Naive thymus-derived CD8-positive, alpha-beta T cell (primary cell): ENCODE data around the gene TAF1A. TPM values are rescaled to one million over a fixed set of nuclear protein-coding genes. Genes with fewer than 3 reads are reported as not detected.

Experiments
- ATAC-seq, 2 donors: fragments of 150-1000 bp; cut with Tn5 transposase in 1 of 2; sonication (Bioruptor Pico), chemical (Tn5 transposase) in 1 of 2; 1 replicate in 1 of 2; 2 replicates in 1 of 2; pipeline ENCODE4 v1.10.0; 2021; ENCODE audit warnings: mild to moderate bottlenecking in 2 of 2, moderate library complexity in 2 of 2
- POLR2A ChIA-PET: fragments of 350-600 bp; sonication (Branson Sonifier 250); formaldehyde crosslinking; loops from one replicate; lab custom pipeline; 2021; ENCODE audit warnings: antibody characterized with exemption; lab: Charles Lee
- DNase-seq, 10 donors: peaks; one replicate each; pipeline versions ENCODE4 v3.0.0 to v3.0.0-alpha.2; 2020 to 2022
- H3K27ac Mint-ChIP-seq, 10 donors: one replicate each; pipeline ENCODE4 v1.8.0; 2020 to 2022; ENCODE audit warnings: mild to moderate bottlenecking in 10 of 10, mixed read lengths in 10 of 10, moderate library complexity in 4 of 10, inconsistent platforms in 1 of 10
- H3K27me3 Mint-ChIP-seq, 5 donors: one replicate each; pipeline ENCODE4 v1.8.0; 2021 to 2022; ENCODE audit warnings: mixed read lengths in 5 of 5
- H3K36me3 Mint-ChIP-seq, 3 donors: one replicate each; pipeline ENCODE4 v1.8.0; 2020 to 2022; ENCODE audit warnings: mixed read lengths in 3 of 3, mild to moderate bottlenecking in 2 of 3, inconsistent platforms in 1 of 3
- H3K4me1 Mint-ChIP-seq, 4 donors: one replicate each; pipeline ENCODE4 v1.8.0; 2021 to 2022; ENCODE audit warnings: mixed read lengths in 4 of 4
- H3K4me3 Mint-ChIP-seq, 10 donors: one replicate each; pipeline ENCODE4 v1.8.0; 2020 to 2022; ENCODE audit warnings: mild to moderate bottlenecking in 10 of 10, mixed read lengths in 10 of 10, moderate library complexity in 6 of 10, inconsistent platforms in 1 of 10
- H3K9me3 Mint-ChIP-seq, 9 donors: one replicate each; pipeline ENCODE4 v1.8.0; 2020 to 2022; ENCODE audit warnings: mixed read lengths in 9 of 9, mild to moderate bottlenecking in 3 of 9, inconsistent platforms in 1 of 9, moderate library complexity in 1 of 9
- polyA plus RNA-seq, 3 donors: library from polyadenylated mRNA; unstranded; fragments of 300-500 nt; fragmentation: Illumina TruSeq; gene quantifications; one replicate each; pipeline ENCODE4 v1.2.3, GENCODE V29; 2021
- total RNA-seq, 8 experiments: library from RNA in 2 of 8; stranded (reverse) in 2 of 8; gene quantifications; one replicate each; pipeline ENCODE4 v1.2.3 and lab custom pipeline; 2021 to 2026

The TAF1A gene
- total and polyA plus RNA-seq, 5 experiments from 2014 or later: 2.7 to 16.4 (median 5.8) TPM

GRCh38 chr1:222525951-222526350 is 63.8 kb downstream of the TAF1A start:
- ATAC-seq: no peak
- Mint-ChIP-seq H3K27me3 (peaks cover 0 to 15% (median 9%) of the 10 kb centered on the region in 5 donors), H3K36me3 (peaks cover 3 to 17% (median 5%) of the 10 kb centered on the region in 3 donors), H3K9me3 (peaks cover 0 to 28% (median 5%) of the 10 kb centered on the region in 9 donors), H3K4me3 (no peak overlapping the region), H3K4me1 (no peaks in the 10 kb centered on the region), H3K27ac (no peak overlapping the region)
- no peak for DNase-seq
- POLR2A ChIA-PET: no interaction called here

GRCh38 chr1:222523852-222524251 is 65.9 kb downstream of the TAF1A start:
- Mint-ChIP-seq H3K9me3 (peaks cover 0 to 28% (median 5%) of the 10 kb centered on the region in 9 donors), H3K27me3 (peaks cover 0 to 15% (median 8%) of the 10 kb centered on the region in 5 donors), H3K36me3 (peaks cover 3 to 17% (median 5%) of the 10 kb centered on the region in 3 donors), H3K4me1 (no peaks in the 10 kb centered on the region), H3K4me3 (no peak overlapping the region), H3K27ac (peak overlapping the region in 3 of 10 donors; percentile 1 to 48 (median 7))
- DNase-seq (no peak), ATAC-seq (no peak)
- POLR2A ChIA-PET: interaction anchor here (0.7 kb wide), 1 partner anchor 107 kb away, joined by 3 read pairs; no protein-coding TSS in a partner anchor

GRCh38 chr1:222522105-222522915 is 67.4 kb downstream of the TAF1A start:
- H3K9me3 Mint-ChIP-seq: peaks cover 0 to 21% (median 3%) of the 10 kb centered on the region in 9 donors
- POLR2A ChIA-PET: no interaction called here

GRCh38 chr1:222521299-222522104 is 68.2 kb downstream of the TAF1A start:
- ATAC-seq (no peak), DNase-seq (no peak)
- Mint-ChIP-seq H3K36me3 (peaks cover 0 to 11% (median 3%) of the 10 kb centered on the region in 3 donors), H3K9me3 (peaks cover 0 to 20% (median 3%) of the 10 kb centered on the region in 9 donors), H3K4me3 (no peak overlapping the region), H3K27ac (no peak overlapping the region), H3K27me3 (peaks cover 0 to 8% (median 0%) of the 10 kb centered on the region in 5 donors), H3K4me1 (no peaks in the 10 kb centered on the region)
- POLR2A ChIA-PET: no interaction called here

More at GRCh38 chr1:222522105-222522915, 67.4 kb downstream of the TAF1A start:
- Mint-ChIP-seq H3K4me3 (no peak overlapping the region), H3K4me1 (no peaks in the 10 kb centered on the region), H3K27ac (no peak overlapping the region), H3K36me3 (peaks cover under 1 to 11% (median 3%) of the 10 kb centered on the region in 3 donors), H3K27me3 (peaks cover 0 to 10% (median 3%) of the 10 kb centered on the region in 5 donors)
- no peak for ATAC-seq
- no peak for DNase-seq

Other genes starting within 250 kb of the TAF1A start
- under 1 TPM; 0.47 to 0.60 TPM for gene HHIPL2, start 41.8 kb downstream of the TAF1A start, total RNA-seq
- not detected for gene HHIPL2, start 41.8 kb downstream of the TAF1A start, polyA plus RNA-seq
- gene MIA3, start 28.2 kb upstream of the TAF1A start, total RNA-seq: 100 to 1,000 TPM; 102 to 103 TPM
- 10 to 100 TPM; 36.7 to 65.0 (median 52.9) TPM for gene MIA3, start 28.2 kb upstream of the TAF1A start, polyA plus RNA-seq
- 10 to 100 TPM; 62.8 to 62.9 TPM for gene AIDA, start 122.6 kb upstream of the TAF1A start, total RNA-seq
- 10 to 100 TPM; 23.0 to 25.1 (median 23.7) TPM for gene AIDA, start 122.6 kb upstream of the TAF1A start, polyA plus RNA-seq
- 10 to 100 TPM; 51.3 to 53.3 TPM for gene BROX, start 122.6 kb upstream of the TAF1A start, total RNA-seq
- gene BROX, start 122.6 kb upstream of the TAF1A start, polyA plus RNA-seq: 10 to 100 TPM in 1 of 3 donors, 1 to 10 TPM in 2; 8.6 to 10.2 (median 9.2) TPM
- 1 to 10 TPM; 1.0 to 1.4 TPM for gene FAM177B, start 147.3 kb upstream of the TAF1A start, total RNA-seq
- gene FAM177B, start 147.3 kb upstream of the TAF1A start, polyA plus RNA-seq: not detected
- gene DISP1, start 225.1 kb upstream of the TAF1A start, total RNA-seq: 1 to 10 TPM; 5.4 to 6.9 TPM
- 1 to 10 TPM; 1.5 to 3.4 (median 2.7) TPM for gene DISP1, start 225.1 kb upstream of the TAF1A start, polyA plus RNA-seq